Suppressor macrophage (primary cell): Measurements from ENCODE around the gene LYPLA2.

Source experiments
- DNase-seq, 4 experiments: peaks; one replicate each; pipeline ENCODE4 v3.0.0-alpha.2; 2020 to 2022

The LYPLA2 gene

GRCh38 chr1:23837908-23838307 lies 47.0 kb downstream of the LYPLA2 start:
- no peak for DNase-seq

- peak; percentile 72 to 90 (median 81) for DNase-seq
Measured at GRCh38 chr1:23838401-23838866, 47.5 kb downstream of the LYPLA2 start.

GRCh38 chr1:23843644-23844043 lies 52.7 kb downstream of the LYPLA2 start:
- no peak for DNase-seq
